HK-2 (cell line): ENCODE data around the gene ITGB8.

Experiments
- DNase-seq: peaks from one replicate; pipeline ENCODE4 v3.0.0-alpha.2; 2018; ENCODE audit not compliant: unreplicated experiment

Gene ITGB8

GRCh38 chr7:20340839-20341238, 10.1 kb downstream of the ITGB8 start:
- no peak for DNase-seq

- DNase-seq: no peak
Observed at GRCh38 chr7:20343205-20343604, 12.5 kb downstream of the ITGB8 start.

GRCh38 chr7:20343941-20344340, 13.2 kb downstream of the ITGB8 start:
- no peak for DNase-seq

GRCh38 chr7:20344396-20344795, 13.7 kb downstream of the ITGB8 start:
- no peak for DNase-seq

- no peak for DNase-seq
Observed at GRCh38 chr7:20346577-20346976, 15.9 kb downstream of the ITGB8 start.

GRCh38 chr7:20347680-20348079, 17.0 kb downstream of the ITGB8 start:
- DNase-seq: no peak

GRCh38 chr7:20348125-20348807, 17.6 kb downstream of the ITGB8 start:
- DNase-seq: no peak

GRCh38 chr7:20350518-20350951, 19.8 kb downstream of the ITGB8 start:
- no peak for DNase-seq

GRCh38 chr7:20350996-20351692, 20.4 kb downstream of the ITGB8 start:
- no peak for DNase-seq

GRCh38 chr7:20351901-20352300, 21.2 kb downstream of the ITGB8 start:
- DNase-seq: no peak

GRCh38 chr7:20352573-20353306, 22.0 kb downstream of the ITGB8 start:
- no peak for DNase-seq

- DNase-seq: no peak
Observed at GRCh38 chr7:20354610-20355528, 24.2 kb downstream of the ITGB8 start.

- DNase-seq: no peak
Observed at GRCh38 chr7:20358106-20358505, 27.4 kb downstream of the ITGB8 start.

- no peak for DNase-seq
Observed at GRCh38 chr7:20358762-20359282, 28.1 kb downstream of the ITGB8 start.

GRCh38 chr7:20359341-20359963, 28.8 kb downstream of the ITGB8 start:
- DNase-seq: no peak

- DNase-seq: no peak
Observed at GRCh38 chr7:20362574-20363253, 32.0 kb downstream of the ITGB8 start.

- DNase-seq: no peak
Observed at GRCh38 chr7:20364571-20365196, 34.0 kb downstream of the ITGB8 start.

GRCh38 chr7:20365486-20365885, 34.8 kb downstream of the ITGB8 start:
- no peak for DNase-seq

- no peak for DNase-seq
Observed at GRCh38 chr7:20374399-20374798, 43.7 kb downstream of the ITGB8 start.

GRCh38 chr7:20376796-20377195, 46.1 kb downstream of the ITGB8 start:
- DNase-seq: no peak
